RPMI8226 (cell line): ENCODE results near the gene SLC24A4.

Experiments used
- DNase-seq: peaks from one replicate; pipeline ENCODE4 v3.0.0-alpha.2; 2015

SLC24A4 gene, protein sequence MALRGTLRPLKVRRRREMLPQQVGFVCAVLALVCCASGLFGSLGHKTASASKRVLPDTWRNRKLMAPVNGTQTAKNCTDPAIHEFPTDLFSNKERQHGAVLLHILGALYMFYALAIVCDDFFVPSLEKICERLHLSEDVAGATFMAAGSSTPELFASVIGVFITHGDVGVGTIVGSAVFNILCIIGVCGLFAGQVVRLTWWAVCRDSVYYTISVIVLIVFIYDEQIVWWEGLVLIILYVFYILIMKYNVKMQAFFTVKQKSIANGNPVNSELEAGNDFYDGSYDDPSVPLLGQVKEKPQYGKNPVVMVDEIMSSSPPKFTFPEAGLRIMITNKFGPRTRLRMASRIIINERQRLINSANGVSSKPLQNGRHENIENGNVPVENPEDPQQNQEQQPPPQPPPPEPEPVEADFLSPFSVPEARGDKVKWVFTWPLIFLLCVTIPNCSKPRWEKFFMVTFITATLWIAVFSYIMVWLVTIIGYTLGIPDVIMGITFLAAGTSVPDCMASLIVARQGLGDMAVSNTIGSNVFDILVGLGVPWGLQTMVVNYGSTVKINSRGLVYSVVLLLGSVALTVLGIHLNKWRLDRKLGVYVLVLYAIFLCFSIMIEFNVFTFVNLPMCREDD

GRCh38 chr14:92323011-92323915 lies at the start of gene SLC24A4:
TSS of gene SLC24A4 (plus strand) at chr14:92323165. CDS start at chr14:92323831, 666 bp downstream.
- no peak for DNase-seq

DNA sequence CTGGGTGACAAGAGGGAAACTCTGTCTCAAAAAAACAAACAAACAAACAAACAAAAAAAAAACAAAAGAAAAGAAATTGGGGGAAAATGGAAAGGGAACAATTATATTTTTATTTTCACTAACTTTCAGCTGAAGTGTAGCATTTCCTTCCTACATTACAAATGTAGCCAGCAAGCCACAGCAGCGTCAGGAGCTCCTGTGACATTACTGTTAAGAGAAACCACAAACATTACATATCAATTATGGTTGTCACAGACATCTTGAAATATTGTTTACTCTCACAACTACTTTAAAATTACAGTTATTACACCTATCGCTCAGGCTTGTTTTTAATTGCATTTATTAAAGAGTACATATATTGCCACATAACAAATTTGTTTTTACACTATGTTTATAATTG lies 49.8 kb upstream of the SLC24A4 start:
- DNase-seq, result no peak

DNA sequence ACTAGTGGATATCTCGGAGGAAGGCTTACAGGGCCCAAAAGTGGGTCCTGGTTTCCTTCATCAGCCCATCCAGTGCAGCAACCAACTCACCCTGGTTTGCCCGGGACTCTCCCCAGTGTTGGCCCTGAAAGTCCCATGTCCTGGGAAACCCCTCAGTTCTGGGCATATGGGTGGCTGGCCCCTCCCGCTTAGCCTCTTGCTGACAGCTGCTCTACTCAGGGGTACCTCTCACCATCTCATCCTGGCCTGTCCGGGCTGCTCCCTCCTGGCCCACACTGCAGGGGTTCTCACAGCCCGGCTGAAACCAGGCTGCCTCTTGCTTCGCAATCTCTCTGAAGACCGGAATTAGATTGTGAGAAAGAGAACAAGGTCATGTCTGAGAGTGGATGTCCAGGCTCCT lies 48.9 kb upstream of the SLC24A4 start:
- DNase-seq, result no peak

DNA sequence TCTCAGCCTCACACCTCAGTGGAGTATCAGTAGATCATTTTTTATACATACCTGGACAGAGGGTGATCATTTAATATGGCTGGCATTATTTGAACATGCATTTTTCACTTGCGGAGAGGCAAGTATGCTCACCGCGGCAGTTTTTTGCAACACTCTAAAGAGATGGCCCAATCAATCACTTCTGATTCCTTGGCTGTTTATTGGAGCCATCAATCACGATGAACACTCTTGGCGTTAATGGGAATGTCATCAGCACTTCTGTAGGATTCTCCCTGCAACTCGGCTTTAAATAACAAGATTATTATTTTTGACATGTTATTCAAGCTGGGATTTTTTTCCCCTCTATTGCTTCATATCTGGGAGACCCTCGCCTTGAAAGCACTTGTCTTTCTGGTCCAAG lies 46.9 kb upstream of the SLC24A4 start:
- no peak for DNase-seq

- no peak for DNase-seq
Observed at GRCh38 chr14:92277031-92277430, 45.9 kb upstream of the SLC24A4 start.

DNA sequence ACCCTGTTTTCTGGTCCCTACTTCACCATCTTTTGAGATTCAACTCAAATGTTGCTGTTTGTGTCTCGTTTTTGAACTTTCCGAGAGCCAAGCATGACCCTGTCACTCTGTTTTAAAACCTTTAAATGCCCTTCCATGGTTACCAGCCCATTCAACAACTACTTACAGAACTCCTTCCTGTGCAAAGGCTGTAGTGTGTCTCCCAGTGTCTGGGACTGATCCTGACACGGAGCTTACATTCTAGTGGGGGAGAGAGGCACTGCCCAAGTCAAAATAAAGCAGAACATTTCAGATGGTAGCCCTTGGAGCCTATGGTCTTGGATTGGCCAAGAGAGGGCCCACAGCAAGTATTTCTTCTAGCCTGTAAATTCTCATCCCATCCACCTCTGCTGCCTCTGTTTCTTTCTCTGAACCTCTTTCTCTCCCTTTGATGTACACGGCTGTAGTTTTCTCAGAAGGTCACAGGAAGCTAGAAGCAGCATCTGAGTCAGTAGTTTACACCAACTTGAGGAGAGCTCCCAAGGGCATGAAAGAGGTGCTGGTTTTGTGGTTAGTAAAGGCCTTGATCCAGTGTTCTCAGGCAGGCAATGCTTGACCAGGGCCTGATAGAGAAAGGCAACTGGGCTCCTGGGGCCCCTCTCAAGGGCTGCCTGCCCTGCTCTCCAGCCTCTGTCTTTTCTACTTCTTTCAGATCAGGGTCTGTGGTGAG lies 42.3 kb upstream of the SLC24A4 start:
- DNase-seq, result no peak

DNA sequence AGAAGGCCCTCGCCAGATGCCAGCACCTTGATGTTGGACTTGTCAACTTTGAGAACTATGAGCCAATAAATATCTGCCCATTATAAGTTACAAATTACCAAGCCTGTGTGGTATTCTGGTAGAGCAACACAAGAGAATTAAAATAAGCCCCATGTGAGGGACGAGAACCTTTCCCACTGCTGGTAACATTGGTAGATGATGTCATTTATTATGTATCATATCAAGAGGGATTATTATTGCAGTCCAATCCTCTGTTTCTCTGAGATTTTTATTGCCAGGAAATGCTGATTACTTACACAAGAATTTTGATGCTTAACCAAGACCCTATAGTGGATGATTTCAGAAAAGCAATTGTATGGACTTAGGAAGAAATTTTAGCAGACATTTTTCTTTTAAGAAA lies 40.3 kb upstream of the SLC24A4 start:
- DNase-seq, result no peak

GRCh38 chr14:92285311-92285710 lies 37.7 kb upstream of the SLC24A4 start:
- DNase-seq, result no peak

DNA sequence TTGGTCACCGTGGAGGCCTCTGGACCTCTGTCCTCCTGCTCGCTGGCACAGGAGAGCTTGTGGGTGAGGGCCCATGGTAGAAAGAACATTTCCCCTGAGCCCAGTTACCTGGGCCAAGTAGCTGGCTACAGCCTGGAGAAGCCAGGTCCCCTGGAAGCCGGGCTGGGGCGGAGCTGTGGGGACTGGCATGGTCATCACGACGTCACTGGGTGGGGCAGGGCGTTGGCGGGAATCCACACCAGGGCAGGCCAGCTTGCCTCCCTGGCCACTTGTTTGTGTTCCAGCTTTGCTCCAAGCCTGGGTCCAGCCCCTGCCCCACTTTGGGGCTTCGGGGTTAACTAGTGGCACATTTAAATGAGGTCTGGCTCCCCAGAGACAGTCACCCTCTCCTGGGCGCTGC lies 35.0 kb upstream of the SLC24A4 start:
- DNase-seq, result no peak

GRCh38 chr14:92288994-92289660 lies 33.8 kb upstream of the SLC24A4 start:
- no peak for DNase-seq

GRCh38 chr14:92292673-92293072 lies 30.3 kb upstream of the SLC24A4 start:
- no peak for DNase-seq

DNA sequence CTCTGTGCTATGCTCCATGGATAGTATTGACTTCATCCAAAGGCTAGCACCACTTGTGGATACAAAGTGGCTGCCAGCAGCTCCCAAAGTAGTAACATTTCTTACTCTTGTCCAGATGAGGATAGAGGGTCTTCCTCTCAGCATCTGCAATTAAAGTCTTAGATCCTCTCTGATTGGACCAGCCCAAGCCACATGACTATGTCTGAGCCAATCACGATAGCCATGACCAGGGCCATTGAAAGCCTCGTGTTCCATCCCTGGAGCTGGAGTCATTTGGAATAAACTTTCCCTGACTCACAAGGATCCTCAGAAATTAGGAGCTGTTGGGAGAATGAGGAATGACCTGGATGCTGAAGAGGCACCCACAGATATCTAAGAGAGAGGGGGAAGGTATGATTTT lies 28.5 kb upstream of the SLC24A4 start:
- no peak for DNase-seq

- DNase-seq, result no peak
Observed at GRCh38 chr14:92297818-92298595, 25.0 kb upstream of the SLC24A4 start.

- DNase-seq, result no peak
Observed at GRCh38 chr14:92302481-92302880, 20.5 kb upstream of the SLC24A4 start.

DNA sequence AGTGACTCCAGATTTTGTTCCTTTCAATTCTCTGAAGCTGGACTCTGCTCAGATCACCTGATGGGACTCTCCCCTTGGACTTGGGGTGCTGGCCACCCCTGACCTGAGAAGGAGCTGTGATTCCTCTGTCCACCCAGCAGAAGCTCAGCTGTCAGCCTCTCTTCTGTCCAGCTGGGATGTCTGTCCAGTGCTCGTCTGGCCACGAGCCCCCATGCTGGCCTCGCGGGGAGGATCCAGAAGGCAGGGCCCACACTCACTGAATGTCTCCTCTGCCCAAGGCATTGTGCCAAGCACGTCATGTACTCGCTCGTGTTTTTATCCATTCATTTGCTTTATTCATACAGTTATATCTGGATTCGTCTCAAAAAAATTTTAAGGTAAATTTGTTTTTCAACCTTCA lies 14.2 kb upstream of the SLC24A4 start:
- no peak for DNase-seq

GRCh38 chr14:92309968-92310530 lies 12.9 kb upstream of the SLC24A4 start:
- DNase-seq, result no peak

DNA sequence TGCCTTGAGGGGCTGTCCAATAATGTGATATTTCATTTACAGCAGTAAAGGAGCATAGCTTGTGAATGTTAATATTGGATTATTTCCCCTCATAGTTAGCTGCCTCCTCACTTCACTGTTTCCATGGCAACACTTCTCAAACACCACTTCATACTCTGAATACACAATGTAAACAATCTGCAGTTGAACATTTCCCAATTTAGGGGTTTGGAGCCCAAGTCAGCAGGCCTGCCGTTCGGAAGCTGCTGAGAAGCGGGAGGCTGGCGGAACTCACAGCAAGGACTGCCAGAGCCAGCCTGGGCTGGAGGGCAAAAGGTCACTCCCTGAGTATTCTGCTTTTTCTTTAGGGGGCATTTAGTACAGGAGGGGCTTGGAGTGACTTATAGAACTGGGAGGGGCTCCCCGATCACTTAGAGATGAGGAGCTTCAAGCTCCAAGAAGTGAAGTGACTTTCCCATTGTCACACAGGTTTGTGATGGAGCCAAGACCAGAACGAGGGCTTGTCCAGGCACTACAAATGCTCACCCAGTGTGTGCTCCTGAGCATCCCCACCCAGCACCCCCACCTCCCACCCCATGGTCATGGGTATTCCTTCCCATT lies 12.1 kb upstream of the SLC24A4 start:
- DNase-seq, result no peak

DNA sequence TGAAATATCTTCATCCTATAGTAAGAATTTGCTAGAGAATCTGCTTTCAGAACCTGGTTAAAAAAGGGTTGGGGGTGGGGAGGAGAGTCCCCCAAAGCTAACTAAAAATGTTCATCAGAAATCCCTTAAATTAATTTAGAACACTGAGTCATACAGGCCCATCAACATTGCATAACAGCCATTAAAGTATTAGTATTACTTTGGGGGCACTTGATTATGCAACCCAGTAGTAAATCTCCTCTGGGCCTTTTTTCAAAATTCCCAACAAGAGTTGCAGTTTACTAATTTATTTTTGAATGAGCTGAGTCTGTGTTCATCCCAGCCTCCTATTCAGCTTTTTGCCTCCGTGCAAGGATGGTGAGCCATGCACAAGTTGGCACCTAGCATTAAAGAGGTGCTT lies 8.8 kb upstream of the SLC24A4 start:
- no peak for DNase-seq

- peak; percentile 10 for DNase-seq
Observed at GRCh38 chr14:92315050-92315805, 7.7 kb upstream of the SLC24A4 start.

DNA sequence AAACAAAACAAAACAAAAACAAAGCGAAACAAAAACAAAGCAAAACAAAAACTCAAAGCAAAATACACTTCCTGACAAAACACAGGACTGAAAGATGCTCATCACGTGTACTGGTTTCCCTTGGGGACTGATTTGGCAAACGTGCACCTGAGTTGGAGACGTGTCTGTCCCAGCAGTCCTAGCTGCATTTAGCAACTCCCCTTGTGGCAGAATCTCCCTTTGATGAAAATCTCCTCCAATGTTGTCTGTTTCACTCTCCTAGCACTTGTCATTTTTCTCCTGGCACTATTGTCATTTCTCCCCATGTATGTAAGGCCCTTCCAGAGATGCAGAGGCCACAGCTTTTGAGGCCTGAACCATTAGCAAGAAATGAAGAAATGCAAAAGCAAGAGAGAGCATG lies 6.8 kb upstream of the SLC24A4 start:
- DNase-seq, result no peak
